ENCODE data around the gene NUMA1.
A peak's percentile ranks its signal among the peaks of the same experiment; 100 is the strongest.

The NUMA1 gene

DNA sequence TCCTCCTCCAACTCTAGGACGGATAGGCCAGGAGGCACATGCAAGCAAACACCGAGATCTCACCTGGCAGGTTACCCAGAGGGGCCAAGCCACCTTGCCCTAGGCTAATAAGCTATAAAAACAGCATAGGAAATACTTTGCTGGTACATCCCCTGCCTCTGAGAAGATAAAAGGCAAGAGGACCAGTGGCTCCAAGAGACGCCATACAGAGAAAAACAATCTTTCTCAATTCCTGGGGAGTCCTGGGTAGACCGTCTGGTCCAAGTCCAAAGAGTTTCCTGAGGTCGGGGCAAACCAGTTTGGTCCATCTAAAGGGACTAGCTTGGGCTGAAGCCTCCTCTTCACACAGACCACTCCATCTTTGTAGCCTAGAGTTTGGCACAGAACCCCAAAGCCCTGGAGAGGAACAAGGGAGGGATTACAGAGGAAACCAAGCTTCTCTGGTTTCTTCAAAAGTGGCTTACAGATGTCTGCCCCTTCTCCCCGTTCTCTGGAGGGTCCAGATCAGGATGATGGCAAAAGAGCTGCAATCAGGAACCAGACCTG is 40.4 kb downstream of the NUMA1 start:
- no peaks in the 10 kb centered on the region for H3K36me3 ChIP-seq (ENCODE audit: control insufficient read depth, insufficient read depth, low read length)
- H3K23ac ChIP-seq (ENCODE audit: low read length) = no peak overlapping the region
- H2AK5ac ChIP-seq (ENCODE audit: low read length) = no peak overlapping the region
- peaks cover 41% of the 10 kb centered on the region for H3K79me2 ChIP-seq (ENCODE audit: control insufficient read depth, insufficient read depth, low read length)
- H3K79me1 ChIP-seq (ENCODE audit: low read length) = peaks cover 32% of the 10 kb centered on the region
- no peak overlapping the region for H2BK120ac ChIP-seq (ENCODE audit: low read depth, low read length)
- DNase-seq = no peak
- H2BK5ac ChIP-seq (ENCODE audit: low read length) = no peak overlapping the region
- no peak overlapping the region for H2BK15ac ChIP-seq (replicated peaks; ENCODE audit: low read depth)
- WGBS (ENCODE audit: extremely low coverage, insufficient coverage, low lambda C conversion rate) = no CpG with 5 or more reads among the region's 6 CpGs
- H3K56ac ChIP-seq (ENCODE audit: low read length) = peak overlapping the region; percentile 79
- no peak overlapping the region for H4K5ac ChIP-seq (ENCODE audit: low read length)
- H3K27ac ChIP-seq (ENCODE audit: low read depth, low read length) = no peak overlapping the region
- H4K8ac ChIP-seq (ENCODE audit: low read depth, low read length) = no peak overlapping the region
- H3K4me3 ChIP-seq (ENCODE audit: low read length) = no peak overlapping the region
- peak overlapping the region; percentile 62 for H3K9ac ChIP-seq (ENCODE audit: low read length)
- peak overlapping the region; percentile 1 for H3K4me2 ChIP-seq (ENCODE audit: low read length)
- H3K27me3 ChIP-seq (ENCODE audit: insufficient read depth, low read length, poor library complexity) = no peaks in the 10 kb centered on the region
- no peak overlapping the region for H3K18ac ChIP-seq (ENCODE audit: low read length)
- peaks cover 15% of the 10 kb centered on the region for H3K4me1 ChIP-seq (ENCODE audit: control insufficient read depth, low read depth, low read length)
- H3K4ac ChIP-seq (ENCODE audit: low read depth, low read length) = no peak overlapping the region

DNA sequence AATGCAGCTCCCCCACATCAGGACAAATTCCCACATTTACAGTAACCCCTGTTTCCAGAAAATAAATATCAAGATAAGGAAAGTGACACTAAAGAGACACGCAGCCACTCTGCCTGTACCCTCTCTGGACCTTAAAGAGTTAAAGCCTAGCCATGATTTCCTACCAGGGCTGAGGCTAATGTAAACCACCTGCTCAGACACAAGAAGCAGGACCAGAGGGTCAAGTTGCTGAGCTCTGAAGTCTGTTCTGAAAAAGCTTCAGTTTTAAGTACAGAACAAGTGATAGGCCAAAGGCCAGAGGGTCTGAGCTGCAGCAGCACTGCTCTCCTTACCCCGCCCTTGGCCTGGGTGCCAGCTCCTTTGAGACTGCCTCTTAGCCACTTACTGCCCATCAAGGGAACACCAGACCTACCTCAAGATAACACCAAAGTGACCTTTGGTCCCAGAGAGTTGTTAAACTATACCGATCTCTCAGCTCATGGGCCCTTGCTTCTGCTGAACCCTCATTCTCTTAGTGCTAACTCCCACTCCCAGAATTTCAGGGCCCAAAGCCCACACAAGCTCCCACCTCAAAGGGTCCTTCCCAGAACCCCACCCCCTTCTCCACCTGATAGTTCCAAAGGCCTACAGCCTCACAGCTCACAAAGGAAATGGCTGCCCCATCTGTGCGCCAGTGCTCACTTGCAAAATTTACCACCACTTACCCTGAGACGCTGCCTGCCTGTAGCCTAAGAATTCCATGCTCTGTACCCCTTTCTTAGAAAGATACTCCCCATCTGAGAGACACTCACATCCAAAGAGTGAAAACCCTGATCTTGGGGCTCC is 41.1 kb downstream of the NUMA1 start:
- Histone ChIP-seq H3K27ac (ENCODE audit: low read depth, low read length) (no peak overlapping the region), H2AK5ac (ENCODE audit: low read length) (no peak overlapping the region), H2BK15ac (replicated peaks; ENCODE audit: low read depth) (no peak overlapping the region), H3K18ac (ENCODE audit: low read length) (no peak overlapping the region), H3K9ac (ENCODE audit: low read length) (peak overlapping the region; percentile 26), H3K79me2 (ENCODE audit: control insufficient read depth, insufficient read depth, low read length) (peaks cover 41% of the 10 kb centered on the region), H3K4me3 (ENCODE audit: low read length) (no peak overlapping the region), H4K5ac (ENCODE audit: low read length) (no peak overlapping the region), H3K56ac (ENCODE audit: low read length) (peak overlapping the region; percentile 62), H3K4me2 (ENCODE audit: low read length) (no peak overlapping the region), H3K4me1 (ENCODE audit: control insufficient read depth, low read depth, low read length) (peaks cover 15% of the 10 kb centered on the region), H3K36me3 (ENCODE audit: control insufficient read depth, insufficient read depth, low read length) (no peaks in the 10 kb centered on the region), H3K27me3 (ENCODE audit: insufficient read depth, low read length, poor library complexity) (no peaks in the 10 kb centered on the region), H3K23ac (ENCODE audit: low read length) (peak overlapping the region; percentile 15), H2BK120ac (ENCODE audit: low read depth, low read length) (no peak overlapping the region), H3K4ac (ENCODE audit: low read depth, low read length) (no peak overlapping the region), H2BK5ac (ENCODE audit: low read length) (no peak overlapping the region), H3K79me1 (ENCODE audit: low read length) (peaks cover 32% of the 10 kb centered on the region), H4K8ac (ENCODE audit: low read depth, low read length) (no peak overlapping the region)
- DNase-seq = no peak
- WGBS (ENCODE audit: extremely low coverage, insufficient coverage, low lambda C conversion rate) = no CpG with 5 or more reads among the region's 5 CpGs

DNA sequence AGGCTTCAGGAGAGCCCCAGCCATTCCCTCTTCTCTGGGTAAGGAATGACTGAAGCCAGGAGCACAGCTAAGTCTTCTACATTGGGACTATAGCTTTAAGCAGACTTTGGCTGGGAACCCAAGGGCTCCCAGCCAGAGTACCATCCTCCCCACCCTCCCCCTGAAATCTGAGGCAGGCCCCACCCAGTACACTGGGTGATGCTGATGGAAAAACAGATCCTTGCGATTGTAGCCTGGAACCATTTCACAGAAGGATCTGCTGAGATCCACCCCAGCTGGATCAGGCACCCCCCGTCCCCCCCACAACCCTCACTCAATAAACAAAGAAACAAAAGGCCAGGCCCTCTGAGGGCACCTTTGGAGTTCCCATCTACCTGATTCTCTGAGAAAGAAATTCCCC is 41.9 kb downstream of the NUMA1 start:
- H3K4me2 ChIP-seq (ENCODE audit: low read length) = no peak overlapping the region
- H3K4ac ChIP-seq (ENCODE audit: low read depth, low read length) = no peak overlapping the region
- H3K23ac ChIP-seq (ENCODE audit: low read length) = no peak overlapping the region
- no peak overlapping the region for H3K4me3 ChIP-seq (ENCODE audit: low read length)
- no peak overlapping the region for H4K5ac ChIP-seq (ENCODE audit: low read length)
- H4K8ac ChIP-seq (ENCODE audit: low read depth, low read length) = no peak overlapping the region
- H2BK120ac ChIP-seq (ENCODE audit: low read depth, low read length) = no peak overlapping the region
- H2AK5ac ChIP-seq (ENCODE audit: low read length) = no peak overlapping the region
- H3K27me3 ChIP-seq (ENCODE audit: insufficient read depth, low read length, poor library complexity) = no peaks in the 10 kb centered on the region
- no CpG with 5 or more reads among the region's 2 CpGs for WGBS (ENCODE audit: extremely low coverage, insufficient coverage, low lambda C conversion rate)
- no peak overlapping the region for H3K18ac ChIP-seq (ENCODE audit: low read length)
- H3K79me1 ChIP-seq (ENCODE audit: low read length) = peaks cover 31% of the 10 kb centered on the region
- no peak overlapping the region for H3K56ac ChIP-seq (ENCODE audit: low read length)
- no peak for DNase-seq
- H3K4me1 ChIP-seq (ENCODE audit: control insufficient read depth, low read depth, low read length) = peaks cover 15% of the 10 kb centered on the region
- H2BK15ac ChIP-seq (replicated peaks; ENCODE audit: low read depth) = no peak overlapping the region
- H3K27ac ChIP-seq (ENCODE audit: low read depth, low read length) = no peak overlapping the region
- peaks cover 41% of the 10 kb centered on the region for H3K79me2 ChIP-seq (ENCODE audit: control insufficient read depth, insufficient read depth, low read length)
- no peaks in the 10 kb centered on the region for H3K36me3 ChIP-seq (ENCODE audit: control insufficient read depth, insufficient read depth, low read length)
- no peak overlapping the region for H3K9ac ChIP-seq (ENCODE audit: low read length)
- no peak overlapping the region for H2BK5ac ChIP-seq (ENCODE audit: low read length)

- H3K4me1 ChIP-seq (ENCODE audit: control insufficient read depth, low read depth, low read length) = peaks cover 15% of the 10 kb centered on the region
- no peak overlapping the region for H2AK5ac ChIP-seq (ENCODE audit: low read length)
- no peak overlapping the region for H3K4me3 ChIP-seq (ENCODE audit: low read length)
- H4K8ac ChIP-seq (ENCODE audit: low read depth, low read length) = no peak overlapping the region
- no peak overlapping the region for H3K4me2 ChIP-seq (ENCODE audit: low read length)
- no peak overlapping the region for H2BK5ac ChIP-seq (ENCODE audit: low read length)
- no peak overlapping the region for H3K4ac ChIP-seq (ENCODE audit: low read depth, low read length)
- H3K9ac ChIP-seq (ENCODE audit: low read length) = no peak overlapping the region
- no peak overlapping the region for H2BK120ac ChIP-seq (ENCODE audit: low read depth, low read length)
- H3K18ac ChIP-seq (ENCODE audit: low read length) = no peak overlapping the region
- H3K36me3 ChIP-seq (ENCODE audit: control insufficient read depth, insufficient read depth, low read length) = no peaks in the 10 kb centered on the region
- no peak overlapping the region for H2BK15ac ChIP-seq (replicated peaks; ENCODE audit: low read depth)
- H3K56ac ChIP-seq (ENCODE audit: low read length) = no peak overlapping the region
- no peak overlapping the region for H3K27ac ChIP-seq (ENCODE audit: low read depth, low read length)
- no peak overlapping the region for H4K5ac ChIP-seq (ENCODE audit: low read length)
- peaks cover 41% of the 10 kb centered on the region for H3K79me2 ChIP-seq (ENCODE audit: control insufficient read depth, insufficient read depth, low read length)
- H3K79me1 ChIP-seq (ENCODE audit: low read length) = peaks cover 31% of the 10 kb centered on the region
- no peaks in the 10 kb centered on the region for H3K27me3 ChIP-seq (ENCODE audit: insufficient read depth, low read length, poor library complexity)
- WGBS (ENCODE audit: extremely low coverage, insufficient coverage, low lambda C conversion rate) = no CpG with 5 or more reads among the region's 4 CpGs
- no peak for DNase-seq
- H3K23ac ChIP-seq (ENCODE audit: low read length) = no peak overlapping the region
These were observed 42.6 kb downstream of the NUMA1 start for GRCh38 chr11:72037554-72038311.

DNA sequence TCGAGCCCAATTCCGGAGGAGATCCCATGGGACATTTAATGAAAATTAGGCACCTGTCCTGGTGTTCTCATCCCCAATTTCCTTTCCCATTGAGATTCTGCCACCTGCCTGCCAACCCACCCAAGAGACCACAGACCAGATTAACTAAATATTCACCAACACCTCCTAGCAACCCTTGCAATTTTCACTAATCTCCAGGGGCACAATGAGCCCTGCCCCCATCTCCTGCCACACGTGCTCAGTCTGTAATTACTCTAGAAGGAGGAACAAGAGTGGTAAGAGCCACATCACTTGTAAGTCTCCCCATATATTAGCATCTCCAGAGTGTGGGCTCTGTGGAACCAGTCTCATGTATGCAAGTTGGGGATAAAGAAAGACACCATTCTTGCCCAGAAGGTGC is 43.7 kb downstream of the NUMA1 start:
- Histone ChIP-seq H2BK120ac (ENCODE audit: low read depth, low read length) (no peak overlapping the region), H3K27me3 (ENCODE audit: insufficient read depth, low read length, poor library complexity) (no peaks in the 10 kb centered on the region), H2BK15ac (replicated peaks; ENCODE audit: low read depth) (no peak overlapping the region), H4K8ac (ENCODE audit: low read depth, low read length) (no peak overlapping the region), H3K4me3 (ENCODE audit: low read length) (no peak overlapping the region), H4K5ac (ENCODE audit: low read length) (no peak overlapping the region), H3K18ac (ENCODE audit: low read length) (no peak overlapping the region), H3K79me1 (ENCODE audit: low read length) (peaks cover 27% of the 10 kb centered on the region), H3K9ac (ENCODE audit: low read length) (no peak overlapping the region), H3K27ac (ENCODE audit: low read depth, low read length) (no peak overlapping the region), H2BK5ac (ENCODE audit: low read length) (no peak overlapping the region), H3K4me2 (ENCODE audit: low read length) (no peak overlapping the region), H3K23ac (ENCODE audit: low read length) (no peak overlapping the region), H3K4ac (ENCODE audit: low read depth, low read length) (no peak overlapping the region), H3K4me1 (ENCODE audit: control insufficient read depth, low read depth, low read length) (peaks cover 11% of the 10 kb centered on the region), H2AK5ac (ENCODE audit: low read length) (no peak overlapping the region), H3K56ac (ENCODE audit: low read length) (no peak overlapping the region), H3K79me2 (ENCODE audit: control insufficient read depth, insufficient read depth, low read length) (peaks cover 39% of the 10 kb centered on the region), H3K36me3 (ENCODE audit: control insufficient read depth, insufficient read depth, low read length) (no peaks in the 10 kb centered on the region)
- no peak for DNase-seq
- no CpG with 5 or more reads among the region's 3 CpGs for WGBS (ENCODE audit: extremely low coverage, insufficient coverage, low lambda C conversion rate)

Measured in mesendoderm (in vitro differentiated cells).